C1 segment of cervical spinal cord (tissue), 14 donors: Measurements from ENCODE around the gene PP2D1.
"Not testable (repeated sequence)": the region's sequence is repeated elsewhere in the genome, so short reads cannot be mapped to it uniquely, and the experiment has no call there.

Source experiments
- DNase-seq, 14 donors: peaks; one replicate each; lab custom pipeline; 2025; lab: John Stamatoyannopoulos, UW

PP2D1 gene, protein sequence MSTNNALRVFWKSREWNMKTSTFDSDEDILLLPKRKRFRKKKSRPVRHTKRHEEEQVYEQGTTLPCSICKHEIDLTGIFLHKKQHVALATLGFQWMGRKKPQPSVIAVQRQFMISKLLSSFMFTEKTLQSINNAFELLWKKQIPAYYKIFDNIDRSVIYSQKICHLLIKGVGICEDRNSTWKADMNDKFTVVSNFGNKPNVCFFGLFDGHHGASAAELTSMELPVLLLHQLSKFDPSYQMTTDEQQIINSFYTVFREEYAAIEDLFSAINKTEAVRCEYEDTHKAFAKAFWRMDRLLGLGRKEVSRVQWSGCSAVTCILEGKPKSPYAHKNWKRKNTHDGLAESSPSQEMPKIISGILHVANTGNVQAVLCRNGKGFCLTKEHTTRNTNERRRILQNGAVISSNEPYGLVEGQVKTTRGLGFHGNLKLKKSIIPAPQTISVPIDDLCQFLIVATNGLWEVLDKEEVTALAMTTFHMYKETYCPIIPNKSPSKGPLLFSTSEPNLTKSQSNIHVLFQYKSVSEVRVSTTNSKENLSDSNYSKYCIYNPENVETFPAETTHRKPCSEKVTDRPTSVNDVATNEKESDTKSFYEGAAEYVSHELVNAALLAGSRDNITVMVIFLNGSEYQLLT

DNA sequence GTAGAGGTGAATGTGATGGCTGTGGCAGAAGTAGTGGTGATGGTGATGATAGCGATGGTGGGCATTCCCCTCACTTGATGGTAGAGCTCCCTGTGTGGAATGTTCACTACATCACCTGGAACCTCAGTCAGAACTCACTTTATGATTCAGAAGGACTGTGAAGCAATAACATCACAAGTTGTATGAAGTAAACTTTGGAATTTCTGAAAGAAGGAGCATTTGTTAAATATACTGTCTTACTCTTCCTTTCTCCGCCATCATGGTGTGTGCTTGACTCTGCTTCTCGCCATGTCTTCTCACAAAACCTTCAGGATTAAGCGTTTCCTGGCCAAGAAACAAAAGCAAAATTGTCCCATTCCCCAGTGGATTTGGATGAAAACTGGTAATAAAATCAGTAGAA is at the start of gene PP2D1:
PP2D1 (minus strand) TSS at position 101 of the 400 bp plus-strand sequence. CDS start 192 bp downstream, outside the sequence.
- DNase-seq = no peak

DNA sequence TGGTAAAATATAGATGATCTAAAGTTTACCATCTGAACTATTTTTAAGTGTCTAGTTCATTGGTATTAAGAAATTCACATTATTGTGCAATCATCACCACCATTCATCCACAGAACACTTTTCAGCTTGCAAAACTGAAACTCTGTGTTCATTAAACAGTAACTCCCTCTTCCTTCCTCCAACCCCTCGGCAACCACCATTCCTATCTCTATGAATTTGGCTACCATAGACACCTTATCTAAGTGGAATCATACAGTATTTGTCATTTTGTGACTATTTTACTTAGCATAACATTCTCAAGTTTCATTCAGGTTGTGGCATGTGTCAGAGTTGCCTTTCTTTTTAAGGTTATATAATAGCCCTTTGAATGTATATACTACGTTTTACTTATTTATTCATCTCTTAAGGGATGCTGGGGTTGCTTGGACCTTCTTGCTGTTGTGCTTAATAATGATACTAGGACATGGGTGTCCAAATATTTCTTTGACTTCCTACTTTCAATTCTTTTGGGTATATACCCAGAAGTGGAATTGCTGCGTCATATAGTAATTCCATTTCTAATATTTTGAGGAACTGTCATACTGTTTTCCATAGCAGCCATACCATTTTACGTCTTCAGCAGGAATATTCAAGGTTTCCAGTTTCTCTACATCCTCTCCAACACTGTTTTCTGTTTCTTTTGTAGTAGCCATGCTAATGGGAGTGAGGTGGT is 49.1 kb upstream of the PP2D1 start:
- no peak for DNase-seq

DNA sequence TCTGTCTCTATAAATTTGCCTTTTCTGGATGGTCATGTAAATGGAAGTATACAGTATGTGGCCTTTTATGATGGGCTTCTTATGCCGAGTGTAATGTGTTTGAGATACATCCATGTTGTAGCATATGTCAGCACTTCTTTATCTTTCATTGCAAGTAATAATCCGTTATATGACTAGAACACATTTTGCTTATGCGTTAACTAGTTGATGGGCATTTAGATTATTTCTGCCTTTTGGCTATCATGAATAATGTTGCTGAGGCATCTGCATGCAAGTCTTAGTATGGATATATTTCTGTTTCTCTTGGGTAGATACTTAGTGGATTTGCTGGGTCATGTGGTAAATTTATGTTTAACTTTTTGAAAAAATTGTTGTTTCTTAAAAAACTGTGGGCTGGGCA is 47.9 kb upstream of the PP2D1 start:
- no peak for DNase-seq

DNA sequence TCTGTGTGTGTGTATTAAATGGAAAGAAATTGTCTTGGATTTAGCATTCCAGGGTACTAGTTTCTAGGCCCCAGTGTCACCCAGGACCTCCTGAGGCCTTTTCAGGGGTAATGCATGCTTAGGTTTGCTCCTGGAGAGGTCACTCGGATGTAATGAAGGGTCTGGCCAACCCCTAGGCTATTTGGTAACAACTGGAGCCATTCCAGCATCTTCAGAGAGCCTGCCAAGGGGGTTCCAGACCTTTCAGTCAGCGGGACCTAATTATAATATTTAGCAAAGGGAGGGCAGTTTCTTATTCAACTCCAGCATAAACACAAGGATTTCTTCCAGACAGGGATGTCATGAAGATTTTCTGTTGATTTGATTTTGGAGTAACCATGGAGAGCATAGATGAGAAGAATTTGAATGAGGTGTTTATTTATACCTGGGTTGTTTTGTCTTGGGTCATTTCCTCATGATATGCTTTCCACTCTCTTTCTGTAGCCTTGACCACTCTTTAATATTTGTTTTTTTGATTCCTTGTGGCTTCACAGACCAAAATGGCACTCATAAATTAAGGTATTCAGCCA is 45.6 kb upstream of the PP2D1 start:
- peak in 3 of 14 donors; percentile 26 to 49 (median 48) for DNase-seq

DNA sequence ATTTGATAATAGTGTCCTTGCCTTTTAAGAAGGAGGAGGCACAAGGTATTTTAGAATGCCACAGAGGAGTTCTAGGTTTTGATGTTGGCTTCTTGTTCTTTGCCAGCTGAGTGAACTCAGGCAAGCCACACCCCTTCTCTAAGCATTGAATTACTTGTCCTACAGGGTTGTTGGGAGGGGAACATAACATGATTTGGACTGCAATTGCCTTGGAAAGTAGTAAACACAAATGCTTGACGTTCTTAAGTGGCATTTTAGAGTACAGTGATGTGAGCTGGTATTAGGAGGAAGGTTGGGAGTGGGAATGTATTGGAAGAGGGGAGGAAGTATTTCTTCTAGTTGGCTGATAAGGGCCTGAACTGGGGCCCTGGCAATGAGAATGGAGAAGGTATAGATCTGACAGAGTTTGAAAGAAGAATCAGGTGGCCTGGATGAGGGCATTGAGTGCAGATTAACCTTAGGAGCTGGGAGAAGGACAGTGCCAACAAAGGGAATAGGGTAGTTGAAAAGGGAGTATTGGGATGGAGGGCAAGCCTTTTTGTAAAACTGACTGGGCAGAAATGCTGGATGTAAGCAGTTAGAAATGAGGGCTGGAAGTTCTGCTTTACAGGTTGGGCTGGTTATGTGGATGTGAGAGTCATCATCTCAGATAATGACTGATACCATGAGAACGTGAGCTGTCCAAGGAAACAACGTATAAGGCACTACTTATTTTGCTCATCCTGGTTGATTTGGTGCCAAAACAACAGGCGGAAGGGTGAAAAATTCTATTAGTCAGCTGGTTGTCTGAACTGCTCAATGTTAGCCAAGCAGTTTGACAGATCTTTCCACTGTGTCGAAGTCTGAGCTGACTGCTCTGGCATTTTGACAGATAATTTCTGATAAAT is 44.9 kb upstream of the PP2D1 start:
- DNase-seq = peak in 2 of 14 donors; percentile 23 to 48

DNA sequence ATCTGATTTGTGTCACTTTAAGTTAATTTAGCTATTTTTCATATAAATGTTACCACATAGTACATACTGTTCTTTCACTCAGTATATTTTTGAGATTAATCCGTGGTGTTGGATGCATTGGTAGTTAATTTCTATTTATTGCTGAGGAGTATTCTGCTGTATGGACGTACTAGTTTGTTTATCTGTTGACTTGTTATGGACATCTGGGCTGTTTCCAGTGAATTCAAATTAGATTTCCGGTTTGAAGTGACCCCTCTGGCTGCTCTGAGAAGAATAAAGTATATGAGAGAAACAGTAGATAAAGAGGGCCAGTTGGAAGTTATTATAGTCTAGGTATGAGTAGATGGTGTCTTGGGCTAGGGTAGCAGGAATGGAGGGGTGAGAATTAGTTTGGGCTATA is 43.8 kb upstream of the PP2D1 start:
- no peak for DNase-seq

DNA sequence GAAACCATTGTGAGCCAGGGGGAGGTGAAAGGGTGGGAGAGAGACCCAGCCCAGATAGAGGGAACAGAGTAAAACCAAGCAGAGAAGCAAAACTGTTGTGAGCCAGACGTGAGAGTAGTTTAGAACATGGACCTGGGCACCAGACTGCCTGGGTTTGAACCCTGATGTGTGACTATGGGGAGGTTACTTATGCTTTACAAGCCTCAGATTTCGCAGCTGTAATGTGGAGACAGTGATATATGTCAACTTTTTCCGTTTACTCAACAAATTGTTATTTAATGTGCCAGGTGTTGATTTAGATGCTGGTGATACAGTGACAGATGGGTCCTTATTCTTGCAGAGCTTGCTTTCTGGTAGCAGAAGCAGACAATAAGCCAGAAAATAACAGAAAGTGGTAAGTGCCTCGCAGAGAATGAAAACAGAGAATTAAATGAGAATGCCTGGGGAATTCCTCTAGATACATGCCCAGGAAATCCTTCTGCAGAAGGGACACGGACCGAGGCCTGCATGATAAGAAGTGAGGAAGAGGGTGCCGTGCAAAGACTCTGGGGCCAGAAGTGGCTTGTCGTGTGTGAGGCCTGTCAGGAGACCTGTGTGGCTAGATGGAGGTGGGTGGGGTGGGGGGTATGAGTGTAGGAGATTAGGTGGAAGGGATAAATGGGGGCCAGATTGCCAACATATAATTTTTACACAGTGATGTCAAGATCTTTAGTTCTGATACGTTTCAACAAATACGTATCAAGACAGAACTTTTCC is 43.1 kb upstream of the PP2D1 start:
- DNase-seq = peak in 2 of 14 donors; percentile 42 to 61

DNA sequence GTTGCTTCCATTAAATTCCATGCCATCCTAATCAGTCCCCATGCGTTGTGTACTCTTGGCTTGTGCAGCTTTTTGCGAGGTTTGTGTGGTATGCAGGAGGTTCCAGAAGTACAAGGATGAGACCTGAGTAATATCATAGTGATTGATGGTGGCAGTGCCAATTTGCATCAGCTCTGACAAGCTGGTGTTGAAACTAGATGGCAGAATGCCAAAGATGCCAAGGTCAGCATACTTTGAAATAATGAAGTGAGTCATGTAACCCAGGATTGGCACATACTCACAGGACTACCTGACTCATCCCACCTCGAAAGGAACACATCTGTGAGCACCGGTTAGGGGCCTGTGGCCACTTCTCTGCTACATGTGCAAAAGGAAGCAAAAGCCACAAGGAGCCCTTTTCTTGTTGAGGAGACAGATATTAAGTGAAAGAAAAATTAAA is 42.5 kb upstream of the PP2D1 start:
- peak in 4 of 14 donors; percentile 37 to 47 (median 43) for DNase-seq

DNA sequence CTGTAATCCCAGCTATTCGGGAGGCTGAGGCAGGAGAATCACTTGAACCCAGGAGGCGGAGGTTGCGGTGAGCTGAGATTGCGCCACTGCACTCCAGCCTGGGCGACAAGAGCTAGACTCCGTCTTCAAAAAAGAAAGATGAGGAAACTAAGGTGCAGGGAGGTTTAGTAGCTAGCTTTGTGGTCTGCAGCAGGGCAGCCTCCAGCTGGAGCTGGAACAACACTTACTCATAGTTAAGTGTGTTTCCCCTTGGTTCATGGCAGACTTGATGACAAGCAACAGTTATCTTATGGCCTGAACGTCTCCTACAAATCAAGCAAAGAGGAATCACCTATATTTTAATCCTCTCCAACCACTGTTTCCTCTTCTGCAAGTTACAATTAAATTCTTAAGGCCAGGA is 40.8 kb upstream of the PP2D1 start:
- no peak for DNase-seq

DNA sequence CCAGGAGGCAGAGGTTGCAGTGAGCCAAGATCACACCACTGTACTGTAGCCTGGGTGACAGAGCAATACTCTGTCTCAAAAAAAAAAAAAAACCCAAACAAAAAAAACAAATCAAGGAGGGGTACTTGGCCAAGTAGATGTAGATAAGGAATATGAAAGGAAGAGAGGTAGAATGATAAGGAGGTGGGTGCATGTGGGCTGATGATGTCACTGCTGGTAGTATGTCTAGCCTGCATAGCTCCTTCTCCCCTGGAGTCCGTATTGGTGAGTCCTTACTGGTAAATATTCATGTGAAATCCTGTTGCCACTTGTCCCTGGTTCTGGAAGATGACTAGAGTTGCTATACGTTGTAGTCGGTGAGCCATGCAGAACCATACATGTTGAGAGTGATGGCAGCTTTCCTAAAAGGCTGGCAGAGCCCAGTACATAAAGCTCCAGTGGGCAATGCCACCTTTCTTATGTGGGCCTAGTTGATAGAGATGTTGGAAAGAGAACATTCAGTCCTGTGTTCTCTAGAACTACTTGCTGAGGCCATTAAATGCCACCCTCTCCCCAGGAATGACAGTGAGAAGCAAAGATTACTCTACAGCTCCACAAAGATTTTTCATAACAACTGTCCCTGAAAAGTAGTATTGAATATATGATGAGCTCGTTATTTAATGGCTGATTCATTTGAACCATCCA is 39.2 kb upstream of the PP2D1 start:
- DNase-seq = no peak

DNA sequence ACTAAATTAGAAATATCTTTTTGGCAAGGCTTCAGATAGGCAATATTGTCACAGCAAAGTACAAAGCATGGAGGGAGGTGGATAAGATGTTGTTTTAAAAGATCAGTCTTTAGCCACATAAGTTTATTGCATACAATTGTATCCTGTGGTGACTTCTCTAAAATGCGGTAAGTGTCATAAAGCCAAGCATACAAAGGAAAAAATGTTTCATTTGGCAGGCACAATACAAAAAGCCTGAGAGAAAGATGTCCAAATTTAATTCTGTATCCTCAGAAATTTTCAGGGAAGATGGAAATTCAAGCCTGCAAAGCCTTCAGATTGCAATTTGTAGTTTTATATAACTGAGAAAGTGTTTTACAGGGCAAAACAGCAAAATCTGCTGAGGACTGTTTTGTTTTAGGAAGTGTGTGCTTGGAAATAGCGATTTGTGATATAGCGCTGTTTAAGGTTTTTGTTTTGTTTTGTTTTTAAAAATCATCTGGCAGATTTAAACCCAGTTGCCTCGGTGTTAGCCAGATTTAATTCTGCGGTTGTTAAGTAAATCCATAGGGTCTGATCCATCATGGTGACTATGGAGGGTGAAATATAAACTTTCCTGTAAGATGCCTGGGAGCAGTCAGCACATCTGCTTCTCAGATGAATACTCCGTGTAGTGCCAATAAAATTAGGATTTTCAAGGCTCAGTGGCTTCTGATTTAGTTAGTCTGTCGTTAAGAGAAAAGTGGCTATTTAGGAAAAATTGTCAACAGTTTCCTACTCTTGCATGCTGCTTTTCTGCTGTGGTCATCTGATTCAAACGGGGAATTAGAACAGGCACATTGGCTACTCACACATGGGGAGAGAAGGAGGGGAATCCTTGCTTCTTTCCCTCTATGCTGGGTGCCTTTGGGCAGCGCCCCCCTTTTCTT is 36.2 kb upstream of the PP2D1 start:
- no peak for DNase-seq

DNA sequence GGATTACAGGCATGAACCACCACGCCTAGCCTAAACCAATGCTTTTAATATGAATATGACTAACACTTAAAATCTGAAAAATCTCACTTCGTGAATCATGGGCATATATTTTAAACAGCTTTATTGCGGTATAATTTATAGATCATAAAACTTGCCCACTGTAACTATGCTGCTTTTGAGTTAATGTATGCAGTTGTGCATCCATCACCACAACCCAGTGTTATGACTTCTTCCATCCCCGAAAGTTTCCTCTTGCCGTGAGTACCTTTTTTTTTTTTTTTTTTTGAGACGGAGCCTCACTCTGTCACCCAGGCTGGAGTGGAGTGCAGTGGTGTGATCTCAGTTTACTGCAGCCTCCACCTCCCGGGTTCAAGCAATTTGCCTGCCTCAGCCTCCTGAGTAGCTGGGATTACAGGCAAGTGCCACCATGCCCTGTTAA is 35.3 kb upstream of the PP2D1 start:
- no peak for DNase-seq

DNA sequence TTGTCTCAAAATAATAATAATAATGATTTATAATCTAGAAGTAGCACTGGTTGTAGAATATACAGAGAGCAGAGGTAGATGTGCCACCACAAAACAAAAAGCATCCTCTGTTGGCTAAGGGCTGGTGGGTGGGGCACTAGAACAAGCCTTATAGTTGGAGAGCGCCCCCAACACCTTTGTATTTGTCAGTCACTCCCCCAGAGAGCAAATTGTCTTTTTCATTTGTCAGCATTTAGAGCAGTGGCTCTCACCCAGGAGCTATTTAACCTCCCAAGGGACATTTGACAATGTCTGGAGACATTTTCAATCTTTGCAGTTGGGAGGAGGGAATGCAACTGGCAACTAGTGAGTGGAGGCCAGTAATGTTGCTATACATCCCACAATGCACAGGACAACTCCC is 34.5 kb upstream of the PP2D1 start:
- no peak for DNase-seq

DNA sequence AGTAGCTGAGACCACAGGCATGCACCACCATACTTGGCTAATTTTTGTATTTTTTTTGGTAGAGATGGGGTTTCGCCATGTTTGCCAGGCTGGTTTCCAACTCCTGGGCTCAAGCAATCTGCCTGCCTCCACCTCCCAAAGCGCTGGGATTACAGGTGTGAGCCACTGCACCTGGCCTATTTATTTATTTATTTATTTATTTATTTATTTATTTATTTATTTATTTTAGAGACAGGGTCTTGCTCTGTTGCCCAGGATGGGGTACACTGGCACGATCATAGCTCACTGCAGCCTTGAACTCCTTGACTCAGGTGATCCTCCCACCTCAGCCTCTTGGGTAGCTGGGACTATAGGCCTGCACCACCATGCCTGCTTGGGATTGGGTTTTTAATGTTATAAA is 33.1 kb upstream of the PP2D1 start:
- DNase-seq = not testable (repeated sequence)

DNA sequence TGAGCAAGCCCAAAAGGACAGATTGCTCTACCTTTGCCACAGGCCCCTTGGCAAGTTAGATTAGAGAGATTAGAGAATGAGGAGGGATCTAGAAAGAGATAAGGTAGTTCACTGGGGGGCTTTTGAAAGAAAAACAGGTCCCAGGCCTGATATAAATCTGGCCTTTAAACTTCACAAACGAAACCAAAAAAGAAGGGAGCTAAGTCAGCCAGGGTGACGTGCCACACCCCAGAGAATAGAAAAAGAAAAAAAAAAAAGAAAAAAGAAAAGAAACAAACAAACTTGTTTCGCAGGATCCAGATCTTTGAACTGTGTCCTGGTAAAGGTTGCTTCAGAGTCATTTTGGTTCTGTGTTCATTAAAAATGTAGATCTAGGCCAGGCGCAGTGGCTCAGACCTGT is 31.8 kb upstream of the PP2D1 start:
- DNase-seq = no peak

DNA sequence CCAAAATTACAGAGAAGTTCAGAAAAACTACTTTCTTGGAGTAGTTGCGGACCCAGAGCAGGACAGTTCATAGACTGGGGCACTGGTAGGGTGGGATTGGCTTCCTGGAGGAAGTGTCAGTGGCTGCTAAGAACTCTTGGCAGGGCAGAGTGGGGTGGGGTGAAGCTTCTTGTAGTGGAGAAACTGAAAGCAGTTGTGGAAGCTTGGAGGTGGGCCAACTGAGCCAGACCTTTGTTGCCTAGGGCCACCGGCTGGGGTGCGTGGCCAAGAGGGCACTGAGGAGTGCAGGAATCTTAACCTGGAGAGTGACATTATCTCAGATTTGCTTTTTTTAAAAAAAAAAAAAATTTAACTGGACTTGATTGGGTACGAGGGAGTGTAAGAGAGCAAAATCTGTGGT is 31.3 kb upstream of the PP2D1 start:
- peak in 10 of 14 donors; percentile 25 to 65 (median 55) for DNase-seq

DNA sequence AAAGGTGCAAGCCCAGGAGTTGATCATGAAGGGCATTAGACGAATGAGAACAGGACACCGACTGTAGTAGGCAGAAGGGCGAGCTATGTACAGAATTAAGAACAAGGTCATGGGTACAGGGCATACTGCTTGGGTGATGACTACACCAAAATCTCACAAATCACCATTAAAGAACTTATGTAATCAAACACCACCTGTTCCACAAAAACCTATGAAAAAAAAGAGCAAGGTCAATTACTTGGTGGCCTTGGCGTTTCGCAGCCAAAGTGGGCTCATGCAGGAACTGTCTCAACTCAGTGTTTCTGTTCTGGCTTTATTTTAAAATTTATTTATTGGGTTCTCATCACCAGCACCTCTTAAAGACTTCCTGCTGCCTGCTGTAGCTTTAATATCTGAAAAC is 30.3 kb upstream of the PP2D1 start:
- no peak for DNase-seq

DNA sequence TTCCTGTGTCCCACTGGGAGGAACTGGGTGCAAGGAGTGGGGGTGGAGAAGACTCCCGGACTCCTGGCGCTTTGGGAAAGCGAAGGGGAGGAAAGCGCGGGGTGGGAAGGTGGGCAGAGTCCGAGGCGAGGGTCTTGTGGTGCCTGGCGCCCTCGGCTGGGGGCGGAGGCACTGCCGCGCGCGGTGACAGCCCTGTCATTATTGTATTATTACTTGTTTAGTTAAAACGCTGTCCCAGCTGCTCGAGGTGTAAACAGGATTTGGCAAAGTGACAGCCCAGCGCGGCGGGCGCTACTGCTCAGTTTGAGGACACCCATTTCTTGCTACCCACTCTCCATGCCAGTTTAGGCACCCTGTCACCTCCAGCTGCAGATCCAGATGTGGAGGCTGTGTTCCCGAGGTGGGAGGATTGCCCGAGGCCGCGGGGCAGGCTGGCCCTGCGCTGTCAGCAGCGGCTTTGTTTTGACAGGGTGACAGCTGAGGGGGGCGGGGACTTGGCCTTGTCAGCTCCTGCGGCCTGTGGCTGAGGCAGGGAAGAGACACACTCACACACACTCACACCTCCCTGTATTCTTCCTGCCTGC is 29.2 kb upstream of the PP2D1 start:
- DNase-seq = peak; percentile 17 to 95 (median 88)
